DMS153 treated with DMSO at 0.1 percent for 48 hours (cell line): ENCODE data around the gene SRPK1.
"Not testable (repeated sequence)": the region's sequence is repeated elsewhere in the genome, so short reads cannot be mapped to it uniquely, and the experiment has no call there.

Experiments
- DNase-seq: peaks from one replicate; lab custom pipeline; 2025; ENCODE audit not compliant: unreplicated experiment; lab: John Stamatoyannopoulos, UW

SRPK1 gene

DNA sequence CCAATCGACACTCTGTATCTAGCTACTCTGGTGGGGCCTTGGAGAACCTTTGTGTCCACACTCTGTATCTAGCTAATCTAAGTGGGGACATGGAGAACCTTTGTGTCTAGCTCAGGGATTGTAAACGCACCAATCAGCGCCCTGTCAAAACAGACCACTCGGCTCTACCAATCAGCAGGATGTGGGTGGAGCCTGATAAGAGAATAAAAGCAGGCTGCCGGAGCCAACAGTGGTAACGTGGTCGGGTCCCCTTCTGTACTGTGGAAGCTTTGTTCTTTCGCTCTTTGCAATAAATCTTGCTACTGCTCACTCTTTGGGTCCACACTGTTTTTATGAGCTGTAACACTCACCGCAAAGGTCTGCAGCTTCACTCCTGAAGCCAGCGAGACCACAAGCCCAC lies 11.0 kb upstream of the SRPK1 start:
- not testable (repeated sequence) for DNase-seq

GRCh38 chr6:35931120-35931561 lies 10.2 kb upstream of the SRPK1 start:
- DNase-seq, result no peak

- DNase-seq, result no peak
Measured at GRCh38 chr6:35929601-35930000, 8.7 kb upstream of the SRPK1 start.

- DNase-seq, result no peak
Measured at GRCh38 chr6:35926509-35927215, 5.8 kb upstream of the SRPK1 start.

DNA sequence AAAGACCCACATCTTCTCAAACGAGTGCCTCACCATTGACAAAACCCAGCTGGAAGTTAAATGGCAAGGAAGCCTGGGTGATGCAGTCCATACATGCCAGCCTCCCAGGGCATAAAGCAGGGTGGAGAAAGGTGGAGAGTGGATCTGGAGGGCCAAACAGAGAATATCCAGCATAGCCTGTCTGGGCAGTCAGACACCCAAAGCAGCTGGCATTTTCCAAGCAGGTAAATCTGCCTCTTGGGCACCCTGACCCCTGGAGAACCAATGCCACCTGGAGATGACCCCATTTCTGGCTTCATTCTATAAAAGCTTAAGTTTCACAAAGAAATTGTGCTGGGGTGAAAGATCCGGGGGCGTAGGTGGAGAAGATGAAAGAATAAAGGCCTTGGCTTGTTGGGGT lies 5.1 kb upstream of the SRPK1 start:
- no peak for DNase-seq

- no peak for DNase-seq
Measured at GRCh38 chr6:35924146-35924545, 3.2 kb upstream of the SRPK1 start.

DNA sequence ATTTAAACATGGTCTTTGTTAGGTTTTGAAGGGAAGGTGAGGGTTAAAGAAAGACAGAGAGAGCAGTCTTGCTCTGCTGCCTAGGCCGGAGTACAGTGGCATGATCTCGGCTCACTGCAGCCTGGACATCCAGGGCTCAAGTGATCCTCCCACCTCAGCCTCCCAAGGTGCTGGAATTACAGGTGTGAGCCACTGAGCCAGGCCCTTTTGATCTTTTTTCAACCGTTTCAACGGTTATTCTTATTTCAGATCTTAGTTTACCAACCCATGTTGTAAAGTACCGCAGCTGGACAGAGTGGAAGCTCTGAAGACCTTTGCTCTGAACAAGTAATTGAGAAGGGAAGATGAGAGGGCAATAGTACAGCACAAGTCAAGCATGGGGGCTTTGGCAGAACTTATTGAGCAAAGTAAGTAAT lies 1.2 kb upstream of the SRPK1 start:
- DNase-seq, result no peak

- no peak for DNase-seq
Measured at GRCh38 chr6:35919827-35920751, 809 bp downstream of the SRPK1 start.

DNA sequence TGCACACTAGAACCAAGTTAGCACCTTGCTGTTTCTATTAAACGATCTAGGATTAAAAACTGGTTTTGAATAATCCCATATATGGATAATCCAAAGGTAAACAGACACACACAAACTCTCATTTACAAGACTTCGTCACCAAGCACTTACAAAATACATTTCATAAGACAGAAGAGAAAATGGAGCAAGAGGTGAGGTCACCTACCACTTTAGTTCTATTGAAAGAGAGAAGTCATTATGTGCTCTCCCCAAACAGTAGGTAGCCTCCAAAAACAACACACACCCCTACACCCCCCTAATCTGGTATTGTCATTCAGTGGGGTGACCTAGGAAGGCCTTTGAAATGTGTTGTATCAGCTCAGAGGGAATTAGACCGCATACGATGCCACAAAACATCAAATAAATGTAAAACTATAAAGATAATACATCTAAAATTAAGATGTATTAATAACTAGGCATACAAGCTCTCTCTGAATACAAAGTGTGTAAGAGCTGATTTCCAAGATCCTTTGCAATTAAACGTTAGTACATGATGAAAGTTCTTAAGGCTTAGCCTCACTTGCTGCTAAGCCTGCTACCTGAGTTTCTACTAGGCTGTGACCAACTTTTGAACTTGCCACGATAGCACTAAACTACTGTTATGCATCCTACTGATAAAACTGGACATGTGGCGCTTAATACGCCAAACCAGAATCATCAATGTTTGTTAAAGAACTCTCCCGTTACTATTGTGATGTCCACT lies 1.6 kb downstream of the SRPK1 start:
- no peak for DNase-seq

- not testable (repeated sequence) for DNase-seq
Measured at GRCh38 chr6:35916893-35917292, 4.0 kb downstream of the SRPK1 start.

DNA sequence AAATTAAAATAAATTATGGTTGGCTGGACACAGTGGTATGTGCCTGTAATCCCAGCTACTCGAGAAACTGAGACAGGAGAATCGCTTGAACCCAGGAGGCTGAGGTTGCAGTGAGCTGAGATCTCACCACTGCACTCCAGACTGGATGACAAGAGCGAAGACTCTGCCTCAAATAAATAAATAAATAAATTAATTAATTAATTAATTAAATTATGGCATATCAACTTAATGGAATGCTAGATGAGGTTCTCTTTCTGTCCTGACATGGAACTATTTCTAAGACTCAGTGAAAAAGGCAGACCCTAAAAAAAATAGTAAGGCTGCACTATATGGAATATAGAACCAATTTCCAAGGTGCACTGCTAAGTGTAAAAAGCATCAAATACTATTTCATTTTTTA lies 4.8 kb downstream of the SRPK1 start:
- DNase-seq, result no peak

GRCh38 chr6:35914536-35914935 lies 6.4 kb downstream of the SRPK1 start:
- no peak for DNase-seq

DNA sequence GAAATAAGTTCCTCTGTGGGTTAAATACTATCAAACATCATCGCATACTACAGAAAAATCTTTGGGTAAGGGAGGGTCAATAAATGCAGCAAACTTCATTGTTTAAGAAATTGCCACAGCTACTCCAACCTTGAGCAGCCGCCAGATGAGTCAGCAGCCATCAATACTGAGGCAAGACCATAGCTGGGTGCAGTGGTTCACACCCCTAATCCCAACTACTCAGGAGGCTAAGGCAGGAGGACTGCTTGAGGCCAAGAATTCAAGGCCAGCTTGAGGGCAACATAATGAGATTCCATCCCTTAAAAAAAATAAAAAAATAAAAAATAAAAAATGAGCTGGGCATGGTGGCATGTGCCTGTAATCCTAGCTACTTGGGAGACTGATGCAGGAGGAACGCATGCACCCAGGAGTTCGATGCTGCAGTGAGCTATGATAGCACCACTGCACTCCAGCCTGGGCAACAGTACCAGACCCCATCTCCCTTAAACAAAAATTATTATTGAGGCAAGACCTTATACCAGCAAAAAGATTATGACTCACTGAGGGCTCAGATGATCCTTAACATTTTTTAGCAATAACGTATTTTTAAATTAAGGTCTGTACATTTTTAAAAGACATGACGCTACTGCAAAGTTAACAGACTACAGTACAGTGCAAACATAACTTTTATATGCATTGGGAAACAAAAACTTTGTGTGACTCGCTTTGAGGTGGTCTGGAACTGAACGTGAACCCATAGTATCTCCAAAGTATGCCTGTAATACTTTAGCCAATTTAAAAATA lies 8.8 kb downstream of the SRPK1 start:
- no peak for DNase-seq

DNA sequence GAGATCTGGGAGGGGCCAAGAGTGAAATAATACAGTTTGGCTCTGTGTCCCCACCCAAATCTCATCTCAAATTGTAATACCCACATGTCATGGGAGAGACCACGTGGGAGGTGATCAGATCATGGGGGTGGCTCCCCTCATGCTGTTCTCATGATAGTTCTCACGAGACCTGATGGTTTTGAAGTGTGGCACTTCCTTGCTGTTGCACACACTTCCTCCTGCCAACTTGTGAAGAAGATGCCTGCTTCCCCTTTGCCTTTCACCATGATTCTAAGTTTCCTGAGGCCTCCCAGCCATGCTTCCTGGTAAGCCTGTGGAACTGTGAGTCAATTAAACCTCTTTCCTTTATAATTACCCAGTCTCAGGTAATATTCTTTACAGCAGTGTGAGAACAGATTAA lies 11.3 kb downstream of the SRPK1 start:
- DNase-seq, result not testable (repeated sequence)

DNA sequence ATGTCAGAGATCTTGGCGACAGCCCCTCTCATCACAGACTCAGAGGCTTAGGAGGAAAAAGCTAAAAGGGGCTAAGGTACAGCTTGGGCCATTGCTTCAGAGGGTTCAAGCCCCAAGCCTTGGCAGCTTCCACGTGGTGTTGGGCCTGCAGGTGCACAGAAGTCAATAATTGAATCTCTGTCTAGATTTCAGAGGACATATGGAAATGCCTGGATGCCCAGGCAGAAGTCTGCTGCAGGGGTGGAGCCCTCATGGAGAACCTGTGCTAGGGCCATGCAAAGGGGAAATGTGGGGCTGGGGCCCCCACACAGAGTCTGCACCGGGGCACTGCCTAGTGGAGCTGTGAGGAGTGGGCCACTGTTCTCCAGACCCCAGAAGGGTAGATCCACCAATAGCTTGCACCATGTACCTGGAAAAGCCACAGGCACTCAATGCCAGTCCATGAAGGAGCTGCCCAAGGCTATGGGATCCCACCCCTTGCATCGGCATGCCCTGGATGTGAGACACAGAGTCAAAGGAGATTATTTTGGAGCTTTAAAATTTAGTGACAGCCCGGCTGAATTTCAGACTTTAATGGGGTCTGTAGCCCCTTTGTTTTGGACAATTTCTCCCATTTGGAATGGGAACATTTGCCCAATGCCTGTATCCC lies 12.0 kb downstream of the SRPK1 start:
- not testable (repeated sequence) for DNase-seq

- DNase-seq, result no peak
Measured at GRCh38 chr6:35907750-35908149, 13.1 kb downstream of the SRPK1 start.

- DNase-seq, result no peak
Measured at GRCh38 chr6:35906499-35906846, 14.4 kb downstream of the SRPK1 start.

GRCh38 chr6:35905841-35906498 lies 14.9 kb downstream of the SRPK1 start:
- no peak for DNase-seq

DNA sequence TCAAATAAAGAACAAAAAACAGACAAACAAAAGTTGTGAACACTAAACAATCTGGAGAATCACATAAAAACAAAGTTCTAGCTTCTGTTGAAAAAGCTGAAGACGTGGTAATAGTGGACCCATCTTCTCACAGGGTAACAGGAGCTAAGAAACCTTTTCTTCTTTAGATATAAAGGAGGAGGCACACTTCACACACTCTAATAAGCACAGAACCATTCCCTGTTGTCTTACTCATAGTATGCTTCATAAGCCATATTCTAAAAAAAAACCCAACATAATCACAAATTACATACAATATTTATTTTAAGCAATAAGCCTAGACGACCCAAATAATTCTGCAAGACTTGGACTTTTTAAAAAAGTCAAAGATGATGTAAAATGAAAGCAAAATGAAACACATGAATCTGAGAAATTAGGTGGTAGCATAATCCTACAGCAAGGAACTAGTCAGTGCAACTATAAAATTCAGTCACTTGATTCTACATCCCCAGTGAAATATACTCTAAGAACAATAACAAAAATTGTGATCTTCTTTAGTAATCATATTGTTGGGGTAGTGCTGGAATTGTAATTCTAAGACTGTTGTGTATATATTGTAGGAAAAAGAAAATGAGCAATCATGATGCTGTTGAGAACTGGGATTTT lies 15.6 kb downstream of the SRPK1 start:
- DNase-seq, result no peak
